Endothelial cell of umbilical vein (primary cell): ENCODE results near the gene GPR155. TPM values are rescaled to one million over a fixed set of nuclear protein-coding genes. Genes with fewer than 3 reads are reported as not detected.

ENCODE experiments used
- BruUV-seq: library from RNA; stranded (reverse); fragments of 400-500 nt; replicated peaks from 2 replicates; lab custom pipeline; 2021; lab: Mats Ljungman, UMichigan
- CTCF ChIA-PET: fragments of 300-600, 350-600 bp; sonication (Branson Sonifier 250); formaldehyde crosslinking; loops from one replicate; lab custom pipeline; 2021; ENCODE audit warnings: antibody characterized with exemption, inconsistent platforms; lab: Charles Lee
- POLR2A ChIA-PET: fragments of 300-600, 350-600 bp; sonication (Branson Sonifier 250); formaldehyde crosslinking; loops from one replicate; lab custom pipeline; 2021; ENCODE audit warnings: antibody characterized with exemption, inconsistent platforms; lab: Charles Lee
- DNase-seq: peaks from one replicate; pipeline ENCODE4 v3.0.0-alpha.2; 2011; ENCODE audit warnings: low read depth, low spot score
- FAIRE-seq: peaks from 2 replicates; lab custom pipeline; 2011; peaks lifted over from hg19 to GRCh38; lab: Jason Lieb, UNC
- H2AFZ ChIP-seq: 2 replicates; pipeline ENCODE4 v1.6.0; 2012; ENCODE audit warnings: low read depth, low read length, control low read depth, inconsistent platforms
- H3K27ac ChIP-seq: 2 replicates; pipeline ENCODE4 v1.5.1; 2011; ENCODE audit warnings: low read depth, mild to moderate bottlenecking, control low read depth, low read length, moderate library complexity; ENCODE audit not compliant: insufficient read depth
- H3K27me3 ChIP-seq, 2 experiments: 2 replicates each; pipeline versions ENCODE4 v1.6.0 to v1.6.1; 2011; ENCODE audit warnings: low read length in 2 of 2, mixed read lengths in 1 of 2; ENCODE audit not compliant: control insufficient read depth in 2 of 2, insufficient read depth in 2 of 2
- H3K36me3 ChIP-seq, 2 experiments: 2 replicates in 1 of 2; 3 replicates in 1 of 2; pipeline ENCODE4 v1.5.1; 2011; ENCODE audit warnings: low read length in 2 of 2, mild to moderate bottlenecking in 1 of 2, moderate library complexity in 1 of 2; ENCODE audit not compliant: control insufficient read depth in 2 of 2, insufficient read depth in 2 of 2; ENCODE audit errors: extremely low read depth in 1 of 2
- H3K4me1 ChIP-seq: 3 replicates; pipeline ENCODE4 v1.5.1; 2011; ENCODE audit warnings: mild to moderate bottlenecking, low read length; ENCODE audit not compliant: control insufficient read depth, insufficient read depth; ENCODE audit errors: extremely low read depth
- H3K4me2 ChIP-seq: 2 replicates; pipeline ENCODE4 v1.6.1; 2011; ENCODE audit warnings: low read length, control low read depth, mixed read lengths; ENCODE audit not compliant: insufficient read depth
- H3K4me3 ChIP-seq, 3 experiments: fragments of 200-600 bp in 1 of 3; sonication (generic), shearing (Covaris generic) in 1 of 3; replicated peaks in 1 of 3; 2 replicates each; pipeline ENCODE4 v1.5.1; 2011 to 2016; ENCODE audit warnings: control low read depth in 3 of 3, low read length in 3 of 3, mild to moderate bottlenecking in 2 of 3, inconsistent platforms in 1 of 3, low read depth in 1 of 3, moderate library complexity in 1 of 3; ENCODE audit not compliant: insufficient read depth in 1 of 3
- H3K79me2 ChIP-seq: 2 replicates; pipeline ENCODE4 v1.6.0; 2012; ENCODE audit warnings: low read length, inconsistent platforms; ENCODE audit not compliant: control insufficient read depth, insufficient read depth
- H3K9ac ChIP-seq: replicated peaks from 2 replicates; pipeline ENCODE3; 2011; ENCODE audit warnings: low read length, control low read depth; ENCODE audit not compliant: insufficient read depth; ENCODE audit errors: extremely low read depth
- H3K9me1 ChIP-seq: replicated peaks from 3 replicates; pipeline ENCODE4 v1.6.0; 2011; ENCODE audit warnings: mild to moderate bottlenecking, low read length; ENCODE audit not compliant: control insufficient read depth, insufficient read depth; ENCODE audit errors: extremely low read depth
- H3K9me3 ChIP-seq: replicated peaks from 2 replicates; pipeline ENCODE4 v1.5.1; 2012; ENCODE audit warnings: low read length, inconsistent platforms; ENCODE audit not compliant: control insufficient read depth, insufficient read depth
- H4K20me1 ChIP-seq: replicated peaks from 2 replicates; pipeline ENCODE3; 2011; ENCODE audit warnings: mild to moderate bottlenecking, low read length; ENCODE audit not compliant: control insufficient read depth, insufficient read depth; ENCODE audit errors: extremely low read depth
- CTCF ChIP-seq, 2 donors: IDR thresholded peaks; 1 replicate in 1 of 2; 2 replicates in 1 of 2; pipeline ENCODE4 v1.5.1; 2011; ENCODE audit warnings: low read length in 2 of 2, mild to moderate bottlenecking in 2 of 2, moderate library complexity in 2 of 2, control low read depth in 1 of 2, inconsistent platforms in 1 of 2, low read depth in 1 of 2; ENCODE audit not compliant: insufficient read depth in 1 of 2; ENCODE audit errors: extremely low read depth in 1 of 2
- EZH2 ChIP-seq: IDR thresholded peaks from 2 replicates; pipeline ENCODE4 v1.6.1; 2012; ENCODE audit warnings: borderline replicate concordance, low read depth, mild to moderate bottlenecking, moderate library complexity, low read length, inconsistent platforms; ENCODE audit not compliant: severe bottlenecking
- FOS ChIP-seq: IDR thresholded peaks from 2 replicates; pipeline ENCODE4 v1.6.1; 2011; ENCODE audit warnings: mild to moderate bottlenecking, low read length, moderate library complexity, borderline replicate concordance; ENCODE audit not compliant: insufficient read depth
- GATA2 ChIP-seq: IDR thresholded peaks from 2 replicates; pipeline ENCODE4 v1.7.0; 2011; ENCODE audit warnings: low read depth, mild to moderate bottlenecking, moderate library complexity, mixed read lengths, low read length; ENCODE audit not compliant: insufficient read length, insufficient read depth
- JUN ChIP-seq: IDR thresholded peaks from 2 replicates; pipeline ENCODE4 v1.6.1; 2011; ENCODE audit warnings: borderline replicate concordance, low read depth; ENCODE audit not compliant: insufficient read length, insufficient read depth
- MAX ChIP-seq: IDR thresholded peaks from 2 replicates; pipeline ENCODE4 v1.6.1; 2011; ENCODE audit not compliant: insufficient read depth, insufficient read length
- MYC ChIP-seq: IDR thresholded peaks from one replicate; pipeline ENCODE4 v1.6.1; 2011; ENCODE audit warnings: mild to moderate bottlenecking, low read depth, low read length
- POLR2A ChIP-seq: IDR thresholded peaks from 2 replicates; pipeline ENCODE4 v1.6.1; 2012; ENCODE audit warnings: low read depth, mild to moderate bottlenecking, control low read depth, low read length
- POLR2AphosphoS5 ChIP-seq: IDR thresholded peaks from 2 replicates; pipeline ENCODE4 v1.6.1; 2012; ENCODE audit warnings: low read depth, mild to moderate bottlenecking, control low read depth, low read length, moderate library complexity; ENCODE audit not compliant: insufficient read depth
- dilution Hi-C: fragments of 300-500 bp; cut with MboI; formaldehyde crosslinking; loops from one replicate; pipeline ENCODE4 v1.15.0; 2019; ENCODE audit warnings: low sequenced_read_pairs; ENCODE audit not compliant: extremely low pct_ligation_motif_present
- intact Hi-C: fragments of 100-400 bp; cut with micrococcal nuclease; formaldehyde crosslinking; loops from one replicate; pipeline ENCODE4 v1.10.0; 2022
- polyA plus RNA-seq, 4 experiments: library from polyadenylated mRNA; depleted of rRNA in 3 of 4; stranded (reverse) in 3 of 4; unstranded in 1 of 4; fragments of >200 nt; gene quantifications; 2 replicates each; pipeline versions ENCODE4 v1.2.1 to v1.2.3, GENCODE V29; 2011 to 2012; ENCODE audit warnings: missing spikeins in 1 of 4
- total RNA-seq: library from RNA; stranded (reverse); gene quantifications from 2 replicates; pipeline ENCODE4 v1.2.3, GENCODE V29; 2021

Gene GPR155
- total and polyA plus RNA-seq, 2 donors (not counting 3 experiments of a cell fraction or from before 2014, with no cell fraction given) = 0.62 to 1.7 TPM

- dilution Hi-C loops = no loop called here
- POLR2A ChIA-PET = no interaction called here
- H3K9me3 ChIP-seq = no peaks in the 10 kb centered on the region
- no peak for TF ChIP-seq MYC
- TF ChIP-seq CTCF (IDR thresholded peaks at IDR 0.05; ENCODE audit: extremely low read depth in 1 of 2, insufficient read depth in 1 of 2, low read depth in 1 of 2, low read length in 2 of 2) = no peak
- TF ChIP-seq MAX = no peak
- TF ChIP-seq EZH2 = no peak
- TF ChIP-seq POLR2A = no peak
- no peak for TF ChIP-seq GATA2
- TF ChIP-seq JUN = no peak
- TF ChIP-seq FOS = no peak
- TF ChIP-seq POLR2AphosphoS5 = no peak
- no peak overlapping the region for H3K4me3 ChIP-seq
- intact Hi-C loops = no loop called here
- H3K27ac ChIP-seq = no peak overlapping the region
- CTCF ChIA-PET = interaction anchor here (1.8 kb wide), 1 partner anchor 12 kb away, joined by 11 read pairs; no protein-coding TSS in a partner anchor
- no peaks in the 10 kb centered on the region for H3K79me2 ChIP-seq
- no peak overlapping the region for H3K9ac ChIP-seq
- no TSS peak for BruUV-seq
- H3K36me3 ChIP-seq = no peaks in the 10 kb centered on the region
- no peaks in the 10 kb centered on the region for H3K4me1 ChIP-seq
- DNase-seq (no peak), FAIRE-seq (no peak)
- H4K20me1 ChIP-seq = no peaks in the 10 kb centered on the region
- peaks cover 0 to 4% of the 10 kb centered on the region in 2 experiments for H3K27me3 ChIP-seq
- H3K4me2 ChIP-seq = no peak overlapping the region
- no peak overlapping the region for H2AFZ ChIP-seq
- H3K9me1 ChIP-seq = no peaks in the 10 kb centered on the region
Measured at GRCh38 chr2:174535083-174535482, 48.3 kb upstream of the GPR155 start.
